HepG2 (cell line): ENCODE data around the gene PCDHGA5. TPM values are rescaled to one million over a fixed set of nuclear protein-coding genes. Genes with fewer than 3 reads are reported as not detected.

Source experiments
- ATAC-seq: fragments of 200-7000 bp; cut with Tn5 transposase; 3 replicates; pipeline ENCODE4 v1.9.1; 2020; ENCODE audit warnings: mild to moderate bottlenecking, moderate library complexity
- BruUV-seq: library from RNA; stranded (reverse); fragments of 400-500 nt; replicated peaks from 2 replicates; lab custom pipeline; 2021; lab: Mats Ljungman, UMichigan
- CTCF ChIA-PET: fragments of 300-600 bp; formaldehyde crosslinking; extraction: SDS; loops from one replicate; lab custom pipeline; 2021; ENCODE audit warnings: low total read pairs, inconsistent platforms, low intra/inter-chr PET ratio; lab: Yijun Ruan, JAX
- POLR2A ChIA-PET: fragments of 350-600 bp; sonication (Branson Sonifier 250); formaldehyde crosslinking; loops from one replicate; lab custom pipeline; 2020; ENCODE audit warnings: antibody characterized with exemption, inconsistent platforms; lab: Yijun Ruan, JAX
- DNase-seq: peaks from one replicate; pipeline ENCODE4 v3.0.0-alpha.2; 2015; ENCODE audit warnings: low spot score
- FAIRE-seq: peaks from 3 replicates; lab custom pipeline; 2011; peaks lifted over from hg19 to GRCh38; lab: Jason Lieb, UNC
- H2AFZ ChIP-seq: one replicate; pipeline ENCODE4 v1.6.1; 2011; ENCODE audit warnings: low read length, inconsistent platforms
- H3K27ac ChIP-seq: fragments of 300-600 bp; 3 replicates; pipeline ENCODE4 v1.8.0; 2011; ENCODE audit warnings: mixed run types, mild to moderate bottlenecking, mixed read lengths, low read length, inconsistent platforms; ENCODE audit not compliant: insufficient read depth; ENCODE audit errors: extremely low read length
- H3K27me3 ChIP-seq, 2 experiments: fragments of 200-600 bp in 1 of 2; 2 replicates in 1 of 2; 3 replicates in 1 of 2; pipeline versions ENCODE4 v1.6.0 to v1.8.0; 2011; ENCODE audit warnings: low read length in 2 of 2, mild to moderate bottlenecking in 2 of 2, moderate library complexity in 2 of 2, inconsistent platforms in 1 of 2; ENCODE audit not compliant: insufficient read depth in 2 of 2, control insufficient read depth in 1 of 2
- H3K36me3 ChIP-seq, 2 experiments: fragments of 200-600 bp in 1 of 2; replicated peaks in 1 of 2; 2 replicates in 1 of 2; 3 replicates in 1 of 2; pipeline versions ENCODE4 v1.5.1 to v1.8.0; 2011; ENCODE audit warnings: low read length in 2 of 2, inconsistent platforms in 1 of 2; ENCODE audit not compliant: insufficient read depth in 2 of 2, control insufficient read depth in 1 of 2
- H3K4me1 ChIP-seq: 2 replicates; pipeline ENCODE4 v1.5.1; 2012; ENCODE audit warnings: low read length, inconsistent platforms; ENCODE audit not compliant: insufficient read depth
- H3K4me2 ChIP-seq: 2 replicates; pipeline ENCODE4 v1.6.0; 2011; ENCODE audit warnings: low read depth, low read length, inconsistent platforms
- H3K4me3 ChIP-seq, 3 experiments: fragments of 200-600 bp in 1 of 3; sonication (generic), shearing (Covaris generic) in 1 of 3; replicated peaks in 1 of 3; 2 replicates each; pipeline ENCODE4 v1.5.1; 2011 to 2016; ENCODE audit warnings: low read length in 3 of 3, inconsistent platforms in 2 of 3, low read depth in 2 of 3, mild to moderate bottlenecking in 2 of 3, control low read depth in 1 of 3, mixed read lengths in 1 of 3; ENCODE audit not compliant: insufficient read depth in 1 of 3
- H3K79me2 ChIP-seq: one replicate; pipeline ENCODE4 v1.6.1; 2011; ENCODE audit warnings: low read length, inconsistent platforms; ENCODE audit not compliant: insufficient read depth
- H3K9ac ChIP-seq: 2 replicates; pipeline ENCODE4 v1.6.0; 2011; ENCODE audit warnings: mild to moderate bottlenecking, low read depth, low read length, inconsistent platforms; ENCODE audit not compliant: insufficient read depth
- H3K9me3 ChIP-seq: 2 replicates; pipeline ENCODE4 v1.5.1; 2012; ENCODE audit warnings: mild to moderate bottlenecking, low read length
- H4K20me1 ChIP-seq: 2 replicates; pipeline ENCODE4 v1.6.0; 2011; ENCODE audit warnings: inconsistent platforms, mild to moderate bottlenecking, low read length, moderate library complexity; ENCODE audit not compliant: insufficient read depth
- BHLHE40 ChIP-seq: IDR thresholded peaks from 2 replicates; pipeline ENCODE4 v1.6.1; 2011; ENCODE audit warnings: low read length, improper control_type of control experiment
- DRAP1 ChIP-seq: IDR thresholded peaks from 2 replicates; pipeline ENCODE4 v1.6.1; 2016; ENCODE audit warnings: missing genetic modification reagents, missing compliant biosample characterization
- HNF1A ChIP-seq, 2 experiments: sonication (generic) in 1 of 2; formaldehyde crosslinking in 1 of 2; IDR thresholded peaks; 2 replicates each; pipeline versions ENCODE4 v1.4.0 to v1.6.1; 2016 to 2020; ENCODE audit warnings: borderline replicate concordance in 1 of 2, low read depth in 1 of 2, mild to moderate bottlenecking in 1 of 2, missing genetic modification reagents in 1 of 2
- HOXA7 ChIP-seq: sonication (generic); formaldehyde crosslinking; IDR thresholded peaks from 2 replicates; pipeline ENCODE4 v1.8.1; 2022; ENCODE audit warnings: mild to moderate bottlenecking, missing genetic modification reagents, moderate library complexity
- NFE2L1 ChIP-seq: sonication (generic); formaldehyde crosslinking; IDR thresholded peaks from 2 replicates; pipeline ENCODE4 v1.4.0; 2020; ENCODE audit warnings: missing genetic modification reagents, mild to moderate bottlenecking, borderline replicate concordance
- POLR2AphosphoS2 ChIP-seq: IDR thresholded peaks from 2 replicates; pipeline ENCODE4 v1.6.1; 2011; ENCODE audit warnings: low read depth, low read length, improper control_type of control experiment
- POLR2G ChIP-seq: fragments of 200-400 bp; formaldehyde crosslinking; IDR thresholded peaks from 2 replicates; pipeline ENCODE4 v1.6.1; 2018; ENCODE audit warnings: mild to moderate bottlenecking, low read depth, low read length, moderate library complexity
- SALL1 ChIP-seq: sonication (generic); formaldehyde crosslinking; IDR thresholded peaks from 2 replicates; pipeline ENCODE4 v1.8.0; 2022; ENCODE audit warnings: mild to moderate bottlenecking, missing genetic modification reagents
- ZNF136 ChIP-seq: sonication (generic); formaldehyde crosslinking; IDR thresholded peaks from 2 replicates; pipeline ENCODE4 v1.8.1; 2022; ENCODE audit warnings: low read depth, mild to moderate bottlenecking, moderate library complexity, missing genetic modification reagents
- ZNF30 ChIP-seq: sonication (generic); formaldehyde crosslinking; IDR thresholded peaks from 2 replicates; pipeline ENCODE4 v1.5.0; 2020; ENCODE audit warnings: mild to moderate bottlenecking, missing genetic modification reagents
- ZSCAN25 ChIP-seq: sonication (generic); formaldehyde crosslinking; IDR thresholded peaks from 2 replicates; pipeline ENCODE4 v1.8.0; 2022; ENCODE audit warnings: mild to moderate bottlenecking, missing genetic modification reagents
- WGBS: methylation state at CpG from one replicate; pipeline ENCODE4 v1.1.6; 2017; ENCODE audit warnings: low lambda C conversion rate; 5-methylcytosine and 5-hydroxymethylcytosine counted together
- in situ Hi-C: cut with HindIII; loops from 2 replicates; pipeline ENCODE4 v1.10.0; 2017; ENCODE audit warnings: low pct_unique_long_range_greater_than_20kb; ENCODE audit not compliant: extremely low pct_ligation_motif_present
- intact Hi-C: fragments of 100-400 bp; cut with micrococcal nuclease; formaldehyde crosslinking; loops from one replicate; pipeline ENCODE4 v1.10.0; 2022; ENCODE audit not compliant: unreplicated experiment
- polyA plus RNA-seq, 8 experiments: library from polyadenylated mRNA; depleted of rRNA in 3 of 8; stranded (reverse) in 7 of 8; unstranded in 1 of 8; fragments of >200 nt; fragmentation: Illumina TruSeq in 4 of 8; extraction: Trizol in 4 of 8; gene quantifications; 2 replicates each; pipeline versions ENCODE4 v1.2.1 to v1.2.3, GENCODE V29; 2011 to 2016; ENCODE audit warnings: low read depth in 4 of 8, missing spikeins in 1 of 8, mixed read lengths in 1 of 8; ENCODE audit not compliant: insufficient read depth in 1 of 8
- total RNA-seq, 5 experiments: library from RNA; depleted of rRNA; stranded (reverse); fragments of >200 nt; fragmentation: Illumina TruSeq; extraction: Trizol; gene quantifications; 2 replicates each; pipeline ENCODE4 v1.2.3, GENCODE V29; 2016; ENCODE audit warnings: low read depth in 1 of 5
- TF ChIP-seq, protein P1 (sequence below): sonication (generic); formaldehyde crosslinking; IDR thresholded peaks from 2 replicates; pipeline ENCODE4 v1.5.0; 2020; ENCODE audit warnings: mild to moderate bottlenecking, low read depth, missing genetic modification reagents, borderline replicate concordance
- TF ChIP-seq, protein P2 (sequence below): sonication (generic); formaldehyde crosslinking; IDR thresholded peaks from 2 replicates; pipeline ENCODE4 v1.8.0; 2022; ENCODE audit warnings: missing genetic modification reagents, low read depth, mild to moderate bottlenecking, borderline replicate concordance
- TF ChIP-seq, protein P3 (sequence below): sonication (generic); formaldehyde crosslinking; conservative IDR thresholded peaks from 2 replicates; pipeline ENCODE4 v1.4.0; 2020; ENCODE audit warnings: missing genetic modification reagents

PCDHGA5 gene
- total and polyA plus RNA-seq, 2 of the 13 experiments (the other 11 are each of a cell fraction or from before 2014, with no cell fraction given), result 0.27 to 0.32 TPM

- peak overlapping the region; percentile 71 for H3K4me2 ChIP-seq
- in situ Hi-C loops (no loop called here), intact Hi-C loops (loop anchor here (5.0 kb wide), 1 partner anchor 236 kb away; no protein-coding TSS in a partner anchor)
- H3K4me1 ChIP-seq, result peaks cover 18% of the 10 kb centered on the region
- FAIRE-seq (peak; percentile 44), DNase-seq (peak; percentile 58), ATAC-seq (peak; percentile 89)
- peaks cover 0 to 9% of the 10 kb centered on the region in 2 experiments; a peak in 2 of 5 replicates for H3K27me3 ChIP-seq
- peak overlapping the region; percentile 91 for H2AFZ ChIP-seq
- WGBS, result 35% methylated on average over 27 of the region's 27 CpGs
- BruUV-seq, result TSS peak; percentile 47
- no peaks in the 10 kb centered on the region for H4K20me1 ChIP-seq
- H3K4me3 ChIP-seq, result peak overlapping the region; percentile 32 to 58 (median 54); a peak in 5 of 6 replicates
- ChIA-PET POLR2A (no interaction called here), CTCF (interaction anchor here (1.2 to 1.3 kb wide), 2 partner anchors 198 to 238 kb away, joined by 3 read pairs; no protein-coding TSS in a partner anchor)
- H3K9me3 ChIP-seq, result no peaks in the 10 kb centered on the region; the same call in 1 of the 2 replicates
- H3K9ac ChIP-seq, result peak overlapping the region; percentile 54
- H3K27ac ChIP-seq, result no peak overlapping the region
- H3K79me2 ChIP-seq, result no peaks in the 10 kb centered on the region
- H3K36me3 ChIP-seq, result no peaks in the 10 kb centered on the region
- TF ChIP-seq POLR2AphosphoS2 (no peak), POLR2G (peak; percentile 34; the same call in 1 of the 2 replicates), ZNF136 (CRISPR knock-in tag) (no peak), SALL1 (CRISPR knock-in tag) (peak; percentile 41; the same call in 1 of the 2 replicates), NFE2L1 (CRISPR knock-in tag) (no peak), ZNF30 (no peak), ZSCAN25 (CRISPR knock-in tag) (no peak), HOXA7 (no peak), BHLHE40 (no peak), HNF1A (IDR thresholded peaks at IDR 0.05; ENCODE audit: low read depth) (no peak), HNF1A (CRISPR knock-in tag; IDR thresholded peaks at IDR 0.05; ENCODE audit: borderline replicate concordance) (no peak), DRAP1 (CRISPR knock-in tag) (no peak)
- TF ChIP-seq, protein P1, sequence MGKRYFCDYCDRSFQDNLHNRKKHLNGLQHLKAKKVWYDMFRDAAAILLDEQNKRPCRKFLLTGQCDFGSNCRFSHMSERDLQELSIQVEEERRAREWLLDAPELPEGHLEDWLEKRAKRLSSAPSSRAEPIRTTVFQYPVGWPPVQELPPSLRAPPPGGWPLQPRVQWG (CRISPR knock-in tag), result no peak
- TF ChIP-seq, protein P2, sequence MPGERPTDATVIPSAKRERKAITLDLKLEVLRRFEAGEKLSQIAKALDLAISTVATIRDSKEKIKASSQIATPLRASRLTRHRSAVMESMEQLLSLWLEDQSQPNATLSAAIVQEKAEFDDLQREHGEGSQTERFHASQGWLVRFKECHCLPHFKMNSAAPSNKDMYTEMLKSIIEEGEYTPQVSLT (CRISPR knock-in tag), result no peak
- TF ChIP-seq, protein P3, sequence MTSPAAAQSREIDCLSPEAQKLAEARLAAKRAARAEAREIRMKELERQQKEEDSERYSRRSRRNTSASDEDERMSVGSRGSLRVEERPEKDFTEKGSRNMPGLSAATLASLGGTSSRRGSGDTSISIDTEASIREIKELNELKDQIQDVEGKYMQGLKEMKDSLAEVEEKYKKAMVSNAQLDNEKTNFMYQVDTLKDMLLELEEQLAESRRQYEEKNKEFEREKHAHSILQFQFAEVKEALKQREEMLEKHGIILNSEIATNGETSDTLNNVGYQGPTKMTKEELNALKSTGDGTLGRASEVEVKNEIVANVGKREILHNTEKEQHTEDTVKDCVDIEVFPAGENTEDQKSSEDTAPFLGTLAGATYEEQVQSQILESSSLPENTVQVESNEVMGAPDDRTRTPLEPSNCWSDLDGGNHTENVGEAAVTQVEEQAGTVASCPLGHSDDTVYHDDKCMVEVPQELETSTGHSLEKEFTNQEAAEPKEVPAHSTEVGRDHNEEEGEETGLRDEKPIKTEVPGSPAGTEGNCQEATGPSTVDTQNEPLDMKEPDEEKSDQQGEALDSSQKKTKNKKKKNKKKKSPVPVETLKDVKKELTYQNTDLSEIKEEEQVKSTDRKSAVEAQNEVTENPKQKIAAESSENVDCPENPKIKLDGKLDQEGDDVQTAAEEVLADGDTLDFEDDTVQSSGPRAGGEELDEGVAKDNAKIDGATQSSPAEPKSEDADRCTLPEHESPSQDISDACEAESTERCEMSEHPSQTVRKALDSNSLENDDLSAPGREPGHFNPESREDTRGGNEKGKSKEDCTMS (CRISPR knock-in tag), result no peak
Observed at GRCh38 chr5:141326088-141326854, 37.7 kb upstream of the PCDHGA5 start.
